Mesenchymal stem cell (in vitro differentiated cells and primary cell): ENCODE measurements around the gene GRAP2. TPM values are rescaled to one million over a fixed set of nuclear protein-coding genes. Genes with fewer than 3 reads are reported as not detected.

Experiments
- DNase-seq: peaks from one replicate; pipeline ENCODE4 v3.0.0-alpha.2; 2013
- H2AFZ ChIP-seq: one replicate; pipeline ENCODE4 v1.6.1; 2013; ENCODE audit warnings: low read depth, mild to moderate bottlenecking, control low read depth, inconsistent platforms, low read length, moderate library complexity
- H2AK5ac ChIP-seq: 2 replicates; pipeline ENCODE4 v1.6.1; 2013; ENCODE audit warnings: low read length, moderate library complexity, mild to moderate bottlenecking, inconsistent platforms; ENCODE audit not compliant: severe bottlenecking
- H2BK120ac ChIP-seq: one replicate; pipeline ENCODE4 v1.6.1; 2013; ENCODE audit warnings: low read depth, mild to moderate bottlenecking, inconsistent platforms, low read length, moderate library complexity
- H2BK12ac ChIP-seq, 2 experiments: one replicate each; pipeline ENCODE4 v1.6.1; 2013; ENCODE audit warnings: inconsistent platforms in 2 of 2, low read length in 2 of 2, mild to moderate bottlenecking in 2 of 2, moderate library complexity in 2 of 2, control low read depth in 1 of 2
- H2BK15ac ChIP-seq: one replicate; pipeline ENCODE4 v1.6.1; 2013; ENCODE audit warnings: mild to moderate bottlenecking, low read depth, inconsistent platforms; ENCODE audit not compliant: poor library complexity, severe bottlenecking
- H2BK5ac ChIP-seq: 2 replicates; pipeline ENCODE4 v1.6.1; 2013; ENCODE audit warnings: low read depth, mild to moderate bottlenecking, low read length, control low read depth, inconsistent platforms; ENCODE audit not compliant: poor library complexity, severe bottlenecking
- H3K14ac ChIP-seq, 2 experiments: one replicate each; pipeline ENCODE4 v1.6.1; 2013; ENCODE audit warnings: inconsistent platforms in 2 of 2, low read length in 2 of 2, control low read depth in 1 of 2, mild to moderate bottlenecking in 1 of 2, moderate library complexity in 1 of 2
- H3K18ac ChIP-seq, 2 experiments: one replicate each; pipeline ENCODE4 v1.6.1; 2013; ENCODE audit warnings: inconsistent platforms in 2 of 2, low read length in 2 of 2, control low read depth in 1 of 2, low read depth in 1 of 2, mild to moderate bottlenecking in 1 of 2
- H3K23ac ChIP-seq, 2 experiments: one replicate each; pipeline ENCODE4 v1.6.1; 2013; ENCODE audit warnings: inconsistent platforms in 2 of 2, low read length in 2 of 2, mild to moderate bottlenecking in 2 of 2, moderate library complexity in 2 of 2, control low read depth in 1 of 2
- H3K27ac ChIP-seq: 2 replicates; pipeline ENCODE4 v1.5.1; 2013; ENCODE audit warnings: mild to moderate bottlenecking, moderate library complexity, low read length, control low read depth, inconsistent platforms; ENCODE audit not compliant: poor library complexity, severe bottlenecking
- H3K27me3 ChIP-seq, 2 experiments: 2 replicates each; pipeline versions ENCODE4 v1.6.1 to v1.7.0; 2013; ENCODE audit warnings: low read length in 2 of 2, mild to moderate bottlenecking in 2 of 2, moderate library complexity in 2 of 2, control low read depth in 1 of 2, inconsistent platforms in 1 of 2; ENCODE audit not compliant: control insufficient read depth in 1 of 2, insufficient read depth in 1 of 2
- H3K36me3 ChIP-seq, 2 experiments: 2 replicates each; pipeline versions ENCODE4 v1.6.1 to v1.7.0; 2013; ENCODE audit warnings: low read length in 2 of 2, control low read depth in 1 of 2, inconsistent platforms in 1 of 2, low read depth in 1 of 2, mild to moderate bottlenecking in 1 of 2; ENCODE audit not compliant: insufficient read depth in 2 of 2, control insufficient read depth in 1 of 2
- H3K4ac ChIP-seq, 2 experiments: one replicate each; pipeline ENCODE4 v1.6.1; 2013; ENCODE audit warnings: inconsistent platforms in 2 of 2, low read length in 2 of 2, mild to moderate bottlenecking in 2 of 2, moderate library complexity in 2 of 2, control low read depth in 1 of 2, low read depth in 1 of 2
- H3K4me1 ChIP-seq: 2 replicates; pipeline ENCODE4 v1.6.1; 2013; ENCODE audit warnings: low read depth, low read length, control low read depth; ENCODE audit not compliant: control insufficient read depth, insufficient read depth
- H3K4me2 ChIP-seq: 2 replicates; pipeline ENCODE4 v1.6.1; 2013; ENCODE audit warnings: low read length, mild to moderate bottlenecking, inconsistent platforms; ENCODE audit not compliant: poor library complexity, severe bottlenecking
- H3K4me3 ChIP-seq, 2 experiments: 2 replicates each; pipeline versions ENCODE4 v1.5.1 to v1.7.0; 2013; ENCODE audit warnings: low read length in 2 of 2, mild to moderate bottlenecking in 2 of 2, control low read depth in 1 of 2, low read depth in 1 of 2; ENCODE audit not compliant: insufficient read depth in 1 of 2
- H3K79me1 ChIP-seq: replicated peaks from 2 replicates; pipeline ENCODE4 v1.6.1; 2013; ENCODE audit warnings: mild to moderate bottlenecking, control low read depth, low read length, inconsistent platforms; ENCODE audit not compliant: poor library complexity, severe bottlenecking
- H3K9ac ChIP-seq: 2 replicates; pipeline ENCODE4 v1.7.0; 2013; ENCODE audit warnings: mild to moderate bottlenecking, low read length, moderate library complexity
- H3K9me3 ChIP-seq: 2 replicates; pipeline ENCODE4 v1.7.0; 2013; ENCODE audit warnings: mild to moderate bottlenecking, low read length; ENCODE audit not compliant: control insufficient read depth
- H4K8ac ChIP-seq: one replicate; pipeline ENCODE4 v1.6.1; 2013; ENCODE audit warnings: inconsistent platforms, mild to moderate bottlenecking, low read length, moderate library complexity
- H4K91ac ChIP-seq: one replicate; pipeline ENCODE4 v1.6.1; 2013; ENCODE audit warnings: mild to moderate bottlenecking, low read length, inconsistent platforms
- WGBS: methylation state at CpG from one replicate; pipeline ENCODE4 v1.1.7; 2013; ENCODE audit warnings: mixed read lengths; 5-methylcytosine and 5-hydroxymethylcytosine counted together
- small RNA-seq: library from polyadenylated mRNA; stranded (forward); fragments of <200 nt; extraction: miRNeasy Mini kit (QIAGEN cat#:217004); gene quantifications from one replicate; pipeline ENCODE3, GENCODE V24; 2013; ENCODE audit warnings: low read depth

Gene GRAP2

GRCh38 chr22:40020956-40021355 is 120.1 kb downstream of the GRAP2 start:
- no peak overlapping the region for H3K27ac ChIP-seq
- H2BK12ac ChIP-seq, result no peak overlapping the region
- no peak for DNase-seq

GRCh38 chr22:40021401-40022000 is 120.6 kb downstream of the GRAP2 start:
- H3K4me2 ChIP-seq, result no peak overlapping the region
- H2BK5ac ChIP-seq, result no peak overlapping the region
- no peak overlapping the region for H2AK5ac ChIP-seq
- H4K8ac ChIP-seq, result no peak overlapping the region
- no peak overlapping the region for H3K27ac ChIP-seq
- no peaks in the 10 kb centered on the region for H3K36me3 ChIP-seq
- no peak overlapping the region for H3K18ac ChIP-seq
- H4K91ac ChIP-seq, result no peak overlapping the region
- H2BK120ac ChIP-seq, result no peak overlapping the region
- H2AFZ ChIP-seq, result no peak overlapping the region
- H3K4ac ChIP-seq, result no peak overlapping the region
- H3K14ac ChIP-seq, result no peak overlapping the region
- no peak for DNase-seq
- peaks cover 28 to 51% of the 10 kb centered on the region in 2 experiments for H3K27me3 ChIP-seq
- H3K23ac ChIP-seq, result no peak overlapping the region
- H3K4me1 ChIP-seq, result peaks cover 7% of the 10 kb centered on the region
- no peaks in the 10 kb centered on the region for H3K79me1 ChIP-seq
- H2BK15ac ChIP-seq, result no peak overlapping the region
- H3K9me3 ChIP-seq, result no peaks in the 10 kb centered on the region
- no peak overlapping the region for H2BK12ac ChIP-seq
- 91% methylated on average over 34 of the region's 34 CpGs for WGBS
- no peak overlapping the region for H3K9ac ChIP-seq
- H3K4me3 ChIP-seq, result no peak overlapping the region

More at GRCh38 chr22:40020956-40021355, 120.1 kb downstream of the GRAP2 start:
- H3K14ac ChIP-seq, result no peak overlapping the region
- H3K4ac ChIP-seq, result no peak overlapping the region
- H3K4me2 ChIP-seq, result no peak overlapping the region
- H3K18ac ChIP-seq, result no peak overlapping the region
- H3K23ac ChIP-seq, result no peak overlapping the region
- no peak overlapping the region for H3K4me3 ChIP-seq
- no peak overlapping the region for H2AFZ ChIP-seq
- H2BK5ac ChIP-seq, result no peak overlapping the region
- WGBS, result 92% methylated on average over 7 of the region's 7 CpGs
- H3K9me3 ChIP-seq, result no peaks in the 10 kb centered on the region
- no peak overlapping the region for H4K8ac ChIP-seq
- peaks cover 27 to 55% of the 10 kb centered on the region in 2 experiments for H3K27me3 ChIP-seq
- no peak overlapping the region for H2AK5ac ChIP-seq
- H4K91ac ChIP-seq, result no peak overlapping the region
- peaks cover 7% of the 10 kb centered on the region for H3K4me1 ChIP-seq
- H2BK120ac ChIP-seq, result no peak overlapping the region
- no peak overlapping the region for H2BK15ac ChIP-seq
- H3K9ac ChIP-seq, result no peak overlapping the region
- no peaks in the 10 kb centered on the region for H3K79me1 ChIP-seq
- no peaks in the 10 kb centered on the region for H3K36me3 ChIP-seq

- Histone ChIP-seq H2BK120ac (no peak overlapping the region), H3K4me2 (no peak overlapping the region), H3K27me3 (peaks cover 37 to 54% of the 10 kb centered on the region in 2 experiments)
Measured at GRCh38 chr22:40022536-40023240, 121.8 kb downstream of the GRAP2 start.

More at GRCh38 chr22:40022536-40023240, 121.8 kb downstream of the GRAP2 start:
- DNase-seq, result no peak
- H4K8ac ChIP-seq, result no peak overlapping the region
- H2AK5ac ChIP-seq, result no peak overlapping the region
- H4K91ac ChIP-seq, result no peak overlapping the region
- H3K4ac ChIP-seq, result no peak overlapping the region
- no peaks in the 10 kb centered on the region for H3K36me3 ChIP-seq
- H3K9me3 ChIP-seq, result no peaks in the 10 kb centered on the region
- H3K23ac ChIP-seq, result no peak overlapping the region
- no peak overlapping the region for H2BK5ac ChIP-seq
- no peak overlapping the region for H3K4me3 ChIP-seq
- H3K9ac ChIP-seq, result no peak overlapping the region
- no peak overlapping the region for H2BK12ac ChIP-seq
- H3K18ac ChIP-seq, result no peak overlapping the region
- no peak overlapping the region for H3K14ac ChIP-seq
- no peak overlapping the region for H3K27ac ChIP-seq
- no peak overlapping the region for H2AFZ ChIP-seq
- no peaks in the 10 kb centered on the region for H3K79me1 ChIP-seq
- H3K4me1 ChIP-seq, result peaks cover 4% of the 10 kb centered on the region
- WGBS, result 92% methylated on average over 9 of the region's 11 CpGs
- H2BK15ac ChIP-seq, result no peak overlapping the region

Small RNA genes within 50 kb of the gene (small RNA-seq; reads per million reads assigned to genes)
- not detected for gene RN7SKP210
